ENCODE measurements around the gene TGFA.

TGFA gene

DNA sequence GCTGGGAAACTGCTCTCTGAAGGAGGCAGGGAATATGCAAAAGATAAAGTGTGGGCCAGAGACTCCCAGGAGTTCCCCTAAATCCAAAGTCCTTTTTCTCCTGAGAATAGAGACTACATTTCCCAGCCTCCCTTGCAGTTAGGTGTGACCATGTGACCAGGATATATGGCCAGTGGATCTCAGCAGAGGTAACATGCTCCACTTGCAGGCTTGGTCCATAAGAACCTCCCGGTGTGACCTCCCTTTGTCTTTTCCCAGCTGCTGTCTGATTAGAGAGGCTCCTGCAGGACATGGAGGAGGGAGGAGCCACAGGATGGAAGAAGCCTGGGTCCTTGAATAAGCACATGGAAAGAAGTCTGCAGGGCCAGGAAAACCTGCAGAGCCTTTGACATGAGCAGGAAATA is 76.2 kb downstream of the TGFA start:
- H3K27me3 ChIP-seq (ENCODE audit: insufficient read depth, low read length), result no peaks in the 10 kb centered on the region
- H3K18ac ChIP-seq (ENCODE audit: low read length), result no peak overlapping the region
- H3K27ac ChIP-seq (ENCODE audit: low read depth, low read length), result no peak overlapping the region
- no peak overlapping the region for H4K91ac ChIP-seq (ENCODE audit: low read depth, low read length)
- no peak overlapping the region for H3K14ac ChIP-seq (ENCODE audit: low read length)
- no peaks in the 10 kb centered on the region for H3K79me1 ChIP-seq (ENCODE audit: low read length)
- H3K4me1 ChIP-seq (ENCODE audit: control insufficient read depth in 1 of 2, insufficient read depth in 2 of 2, low read length in 2 of 2), result no peaks in the 10 kb centered on the region
- H3K9ac ChIP-seq (ENCODE audit: low read length), result no peak overlapping the region
- no peak overlapping the region for H2BK5ac ChIP-seq (ENCODE audit: low read depth, low read length, poor library complexity)
- whole genome bisulfite sequencing (ENCODE audit: extremely low coverage, insufficient coverage, insufficient read length), result no CpG with 5 or more reads among the region's 1 CpG
- H3K4ac ChIP-seq (ENCODE audit: low read depth, low read length), result no peak overlapping the region
- no peak overlapping the region for H2BK12ac ChIP-seq (ENCODE audit: low read length)
- no peak overlapping the region for H2AFZ ChIP-seq (ENCODE audit: insufficient read depth, low read length, poor library complexity)
- H3K79me2 ChIP-seq (ENCODE audit: control insufficient read depth, insufficient read depth, low read length, poor library complexity), result no peaks in the 10 kb centered on the region
- no peak overlapping the region for H4K12ac ChIP-seq (ENCODE audit: low read depth, low read length)
- H4K8ac ChIP-seq (ENCODE audit: low read depth, low read length), result peak overlapping the region; percentile 14
- H2BK120ac ChIP-seq (ENCODE audit: insufficient read depth, low read length, poor library complexity), result no peak overlapping the region
- DNase-seq, result no peak
- no peaks in the 10 kb centered on the region for H3K9me3 ChIP-seq (ENCODE audit: insufficient read depth, low read depth, low read length)
- peak overlapping the region; percentile 31 for H3K4me2 ChIP-seq (ENCODE audit: low read length)
- H3K4me3 ChIP-seq (ENCODE audit: low read depth, low read length), result no peak overlapping the region
- H3K36me3 ChIP-seq (ENCODE audit: control insufficient read depth in 1 of 2, insufficient read depth in 2 of 2, low read length in 2 of 2), result no peaks in the 10 kb centered on the region
- no peak overlapping the region for H2AK5ac ChIP-seq (ENCODE audit: low read length)
- H3K23ac ChIP-seq (ENCODE audit: low read length), result no peak overlapping the region

DNA sequence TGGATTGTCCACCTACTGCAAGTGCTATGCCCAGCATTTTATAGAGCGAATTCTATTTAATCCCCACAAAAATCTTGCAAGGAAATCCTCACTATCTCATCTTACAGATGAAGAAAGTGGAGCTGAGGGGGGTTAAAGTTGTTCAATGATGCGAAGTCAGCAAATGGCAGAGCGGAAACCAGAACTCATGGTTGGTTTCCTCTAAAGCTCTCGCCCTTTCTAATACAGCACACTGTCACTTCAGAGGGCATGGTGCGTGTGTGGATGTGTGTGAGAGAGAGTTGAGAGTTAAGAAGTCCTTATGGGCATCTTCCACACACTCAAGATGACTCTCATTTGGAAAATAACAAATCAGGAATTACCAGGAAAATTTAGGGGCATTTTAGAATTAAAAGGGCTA is 78.4 kb downstream of the TGFA start:
- H2BK120ac ChIP-seq (ENCODE audit: insufficient read depth, low read length, poor library complexity), result no peak overlapping the region
- no peak overlapping the region for H3K18ac ChIP-seq (ENCODE audit: low read length)
- H3K9me3 ChIP-seq (ENCODE audit: insufficient read depth, low read depth, low read length), result no peaks in the 10 kb centered on the region
- WGBS (ENCODE audit: extremely low coverage, insufficient coverage, insufficient read length), result no CpG with 5 or more reads among the region's 5 CpGs
- no peak overlapping the region for H3K4ac ChIP-seq (ENCODE audit: low read depth, low read length)
- H2BK12ac ChIP-seq (ENCODE audit: low read length), result no peak overlapping the region
- no peak overlapping the region for H4K8ac ChIP-seq (ENCODE audit: low read depth, low read length)
- H4K91ac ChIP-seq (ENCODE audit: low read depth, low read length), result no peak overlapping the region
- H3K27ac ChIP-seq (ENCODE audit: low read depth, low read length), result no peak overlapping the region
- H3K79me2 ChIP-seq (ENCODE audit: control insufficient read depth, insufficient read depth, low read length, poor library complexity), result no peaks in the 10 kb centered on the region
- H3K14ac ChIP-seq (ENCODE audit: low read length), result no peak overlapping the region
- no peak overlapping the region for H3K4me2 ChIP-seq (ENCODE audit: low read length)
- DNase-seq, result no peak
- no peak overlapping the region for H2AFZ ChIP-seq (ENCODE audit: insufficient read depth, low read length, poor library complexity)
- H3K9ac ChIP-seq (ENCODE audit: low read length), result no peak overlapping the region
- no peak overlapping the region for H2BK5ac ChIP-seq (ENCODE audit: low read depth, low read length, poor library complexity)
- no peaks in the 10 kb centered on the region for H3K36me3 ChIP-seq (ENCODE audit: control insufficient read depth in 1 of 2, insufficient read depth in 2 of 2, low read length in 2 of 2)
- no peak overlapping the region for H3K23ac ChIP-seq (ENCODE audit: low read length)
- no peak overlapping the region for H2AK5ac ChIP-seq (ENCODE audit: low read length)
- H3K4me3 ChIP-seq (ENCODE audit: low read depth, low read length), result no peak overlapping the region
- H3K4me1 ChIP-seq (ENCODE audit: control insufficient read depth in 1 of 2, insufficient read depth in 2 of 2, low read length in 2 of 2), result no peaks in the 10 kb centered on the region
- no peaks in the 10 kb centered on the region for H3K79me1 ChIP-seq (ENCODE audit: low read length)
- H3K27me3 ChIP-seq (ENCODE audit: insufficient read depth, low read length), result no peaks in the 10 kb centered on the region
- no peak overlapping the region for H4K12ac ChIP-seq (ENCODE audit: low read depth, low read length)

DNA sequence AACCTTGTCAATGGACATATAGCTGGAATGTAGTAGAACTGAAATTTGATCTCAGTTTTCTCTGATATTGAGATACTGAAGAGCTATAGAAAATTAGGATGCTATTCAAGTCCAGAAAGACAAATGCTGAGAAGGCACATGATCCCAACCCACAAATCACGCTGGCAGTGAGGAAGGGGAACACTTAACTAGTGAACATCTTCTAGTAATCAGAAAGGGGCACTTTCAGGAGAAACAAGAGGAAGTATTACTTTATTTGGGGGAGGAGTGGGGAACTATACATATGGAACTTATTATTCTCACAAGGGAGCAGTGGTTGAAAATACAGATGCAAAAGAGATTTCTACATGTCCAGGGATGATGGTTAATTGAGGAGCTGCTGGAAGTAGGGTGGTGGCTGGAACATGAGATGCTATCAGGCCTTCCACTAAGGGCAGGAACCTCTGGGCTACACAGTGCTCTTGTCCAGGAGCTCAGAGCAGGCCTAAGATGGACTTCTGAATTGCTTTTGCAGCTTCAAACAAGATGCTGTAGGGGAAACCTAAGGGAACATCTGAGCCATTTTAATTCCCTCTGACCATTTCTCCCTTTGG is 79.3 kb downstream of the TGFA start:
- Histone ChIP-seq H3K23ac (ENCODE audit: low read length) (no peak overlapping the region), H3K4ac (ENCODE audit: low read depth, low read length) (no peak overlapping the region), H2BK12ac (ENCODE audit: low read length) (no peak overlapping the region), H2BK120ac (ENCODE audit: insufficient read depth, low read length, poor library complexity) (no peak overlapping the region), H4K12ac (ENCODE audit: low read depth, low read length) (no peak overlapping the region), H2AFZ (ENCODE audit: insufficient read depth, low read length, poor library complexity) (no peak overlapping the region), H3K9ac (ENCODE audit: low read length) (no peak overlapping the region), H3K79me2 (ENCODE audit: control insufficient read depth, insufficient read depth, low read length, poor library complexity) (no peaks in the 10 kb centered on the region), H3K4me1 (ENCODE audit: control insufficient read depth in 1 of 2, insufficient read depth in 2 of 2, low read length in 2 of 2) (no peaks in the 10 kb centered on the region), H3K18ac (ENCODE audit: low read length) (no peak overlapping the region), H3K27ac (ENCODE audit: low read depth, low read length) (no peak overlapping the region), H3K4me2 (ENCODE audit: low read length) (no peak overlapping the region), H3K36me3 (ENCODE audit: control insufficient read depth in 1 of 2, insufficient read depth in 2 of 2, low read length in 2 of 2) (no peaks in the 10 kb centered on the region), H3K27me3 (ENCODE audit: insufficient read depth, low read length) (no peaks in the 10 kb centered on the region), H3K79me1 (ENCODE audit: low read length) (no peaks in the 10 kb centered on the region), H4K8ac (ENCODE audit: low read depth, low read length) (no peak overlapping the region), H3K4me3 (ENCODE audit: low read depth, low read length) (no peak overlapping the region), H3K14ac (ENCODE audit: low read length) (no peak overlapping the region), H2AK5ac (ENCODE audit: low read length) (no peak overlapping the region), H2BK5ac (ENCODE audit: low read depth, low read length, poor library complexity) (no peak overlapping the region), H3K9me3 (ENCODE audit: insufficient read depth, low read depth, low read length) (no peaks in the 10 kb centered on the region), H4K91ac (ENCODE audit: low read depth, low read length) (no peak overlapping the region)
- WGBS (ENCODE audit: extremely low coverage, insufficient coverage, insufficient read length), result no CpG with 5 or more reads among the region's 1 CpG
- no peak for DNase-seq

DNA sequence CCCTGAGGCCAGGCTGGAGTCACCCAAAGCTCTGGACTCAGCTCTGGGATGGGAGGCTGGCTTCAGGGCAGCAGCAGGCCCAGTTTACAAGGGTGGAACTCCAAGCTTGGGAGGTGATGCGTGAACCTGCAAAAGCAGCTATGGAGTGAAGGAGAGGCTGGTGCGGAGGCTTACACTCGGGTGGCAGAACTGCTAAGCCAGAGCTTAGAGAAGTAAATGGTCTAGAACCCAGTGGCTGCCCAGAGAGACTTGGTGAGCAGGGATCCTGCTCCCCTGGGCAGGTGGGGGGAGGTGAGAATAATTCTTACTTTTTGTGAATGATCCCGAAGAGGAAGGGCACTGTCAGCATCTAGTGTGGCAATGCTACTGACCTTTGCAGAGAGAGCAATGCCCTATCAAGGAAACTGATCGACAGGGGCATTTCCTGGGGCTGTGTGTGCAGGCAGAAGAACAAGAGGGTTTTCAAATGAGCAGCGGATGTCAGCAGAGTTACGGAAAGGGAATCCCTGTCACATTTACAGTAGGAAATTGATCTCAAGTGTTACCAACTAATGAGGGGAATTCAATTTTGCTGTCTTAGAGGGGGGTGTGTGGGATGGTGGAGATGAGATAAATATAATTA is 80.4 kb downstream of the TGFA start:
- WGBS (ENCODE audit: extremely low coverage, insufficient coverage, insufficient read length), result no CpG with 5 or more reads among the region's 7 CpGs

More for the DNA sequence above, 80.4 kb downstream of the TGFA start:
- DNase-seq, result no peak
- Histone ChIP-seq H3K9ac (ENCODE audit: low read length) (no peak overlapping the region), H3K4ac (ENCODE audit: low read depth, low read length) (no peak overlapping the region), H2BK12ac (ENCODE audit: low read length) (no peak overlapping the region), H3K23ac (ENCODE audit: low read length) (no peak overlapping the region), H3K36me3 (ENCODE audit: control insufficient read depth in 1 of 2, insufficient read depth in 2 of 2, low read length in 2 of 2) (no peaks in the 10 kb centered on the region), H3K79me2 (ENCODE audit: control insufficient read depth, insufficient read depth, low read length, poor library complexity) (no peaks in the 10 kb centered on the region), H3K79me1 (ENCODE audit: low read length) (no peaks in the 10 kb centered on the region), H2AFZ (ENCODE audit: insufficient read depth, low read length, poor library complexity) (no peak overlapping the region), H2AK5ac (ENCODE audit: low read length) (no peak overlapping the region), H3K4me1 (ENCODE audit: control insufficient read depth in 1 of 2, insufficient read depth in 2 of 2, low read length in 2 of 2) (no peaks in the 10 kb centered on the region), H3K9me3 (ENCODE audit: insufficient read depth, low read depth, low read length) (no peaks in the 10 kb centered on the region), H3K4me3 (ENCODE audit: low read depth, low read length) (no peak overlapping the region), H2BK120ac (ENCODE audit: insufficient read depth, low read length, poor library complexity) (no peak overlapping the region), H3K14ac (ENCODE audit: low read length) (no peak overlapping the region), H3K18ac (ENCODE audit: low read length) (no peak overlapping the region), H2BK5ac (ENCODE audit: low read depth, low read length, poor library complexity) (no peak overlapping the region), H3K27ac (ENCODE audit: low read depth, low read length) (no peak overlapping the region), H4K91ac (ENCODE audit: low read depth, low read length) (no peak overlapping the region), H3K4me2 (ENCODE audit: low read length) (no peak overlapping the region), H4K8ac (ENCODE audit: low read depth, low read length) (no peak overlapping the region), H4K12ac (ENCODE audit: low read depth, low read length) (no peak overlapping the region), H3K27me3 (ENCODE audit: insufficient read depth, low read length) (no peaks in the 10 kb centered on the region)

All from trophoblast cell (in vitro differentiated cells and primary cell).